ENCODE data around the gene SLC25A14. TPM values are rescaled to one million over a fixed set of nuclear protein-coding genes. Genes with fewer than 3 reads are reported as not detected.

Gene SLC25A14
- total and polyA plus RNA-seq, 2 donors (not counting 1 experiment from before 2014, with no cell fraction given) = 11.2 to 15.2 TPM

- Histone ChIP-seq H3K36me3 (ENCODE audit: control insufficient read depth, insufficient read depth, low read length) (no peaks in the 10 kb centered on the region), H3K27ac (ENCODE audit: insufficient read depth, low read length) (no peak overlapping the region), H3K9ac (ENCODE audit: insufficient read depth, low read length) (no peak overlapping the region), H3K9me3 (ENCODE audit: control insufficient read depth, insufficient read depth, low read depth, low read length) (no peaks in the 10 kb centered on the region), H3K4me1 (ENCODE audit: control insufficient read depth, extremely low read depth, insufficient read depth, low read length) (no peaks in the 10 kb centered on the region), H2AFZ (ENCODE audit: low read length) (no peak overlapping the region), H3K79me2 (ENCODE audit: control insufficient read depth, insufficient read depth, low read length) (no peaks in the 10 kb centered on the region), H4K20me1 (ENCODE audit: control insufficient read depth, extremely low read depth, insufficient read depth, low read length) (no peaks in the 10 kb centered on the region), H3K4me2 (ENCODE audit: extremely low read depth, insufficient read depth, low read length) (no peak overlapping the region), H3K27me3 (ENCODE audit: control insufficient read depth, insufficient read depth, low read length) (no peaks in the 10 kb centered on the region), H3K4me3 (replicated peaks in 1 of 4; ENCODE audit: control extremely low read depth in 1 of 4, insufficient read depth in 1 of 4, low read depth in 3 of 4, low read length in 4 of 4) (no peak overlapping the region)
- TF ChIP-seq EZH2 (IDR thresholded peaks at IDR 0.05; ENCODE audit: low read length, missing control alignments) = no peak
- TF ChIP-seq, protein P1, sequence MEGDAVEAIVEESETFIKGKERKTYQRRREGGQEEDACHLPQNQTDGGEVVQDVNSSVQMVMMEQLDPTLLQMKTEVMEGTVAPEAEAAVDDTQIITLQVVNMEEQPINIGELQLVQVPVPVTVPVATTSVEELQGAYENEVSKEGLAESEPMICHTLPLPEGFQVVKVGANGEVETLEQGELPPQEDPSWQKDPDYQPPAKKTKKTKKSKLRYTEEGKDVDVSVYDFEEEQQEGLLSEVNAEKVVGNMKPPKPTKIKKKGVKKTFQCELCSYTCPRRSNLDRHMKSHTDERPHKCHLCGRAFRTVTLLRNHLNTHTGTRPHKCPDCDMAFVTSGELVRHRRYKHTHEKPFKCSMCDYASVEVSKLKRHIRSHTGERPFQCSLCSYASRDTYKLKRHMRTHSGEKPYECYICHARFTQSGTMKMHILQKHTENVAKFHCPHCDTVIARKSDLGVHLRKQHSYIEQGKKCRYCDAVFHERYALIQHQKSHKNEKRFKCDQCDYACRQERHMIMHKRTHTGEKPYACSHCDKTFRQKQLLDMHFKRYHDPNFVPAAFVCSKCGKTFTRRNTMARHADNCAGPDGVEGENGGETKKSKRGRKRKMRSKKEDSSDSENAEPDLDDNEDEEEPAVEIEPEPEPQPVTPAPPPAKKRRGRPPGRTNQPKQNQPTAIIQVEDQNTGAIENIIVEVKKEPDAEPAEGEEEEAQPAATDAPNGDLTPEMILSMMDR (conservative IDR thresholded peaks at IDR 0.05 in 1 of 2, IDR thresholded peaks at IDR 0.05 in 1 of 2; ENCODE audit: low read depth in 1 of 2, low read length in 2 of 2) = no peak
- DNase-seq (ENCODE audit: low read depth in 2 of 2) = no peak
Observed at GRCh38 chrX:130415201-130415600, 75.5 kb downstream of the SLC25A14 start.

GRCh38 chrX:130416785-130417184 lies 77.1 kb downstream of the SLC25A14 start:
- Histone ChIP-seq H3K4me2 (ENCODE audit: extremely low read depth, insufficient read depth, low read length) (no peak overlapping the region), H2AFZ (ENCODE audit: low read length) (no peak overlapping the region), H3K27me3 (ENCODE audit: control insufficient read depth, insufficient read depth, low read length) (no peaks in the 10 kb centered on the region), H3K27ac (ENCODE audit: insufficient read depth, low read length) (no peak overlapping the region), H3K36me3 (ENCODE audit: control insufficient read depth, insufficient read depth, low read length) (no peaks in the 10 kb centered on the region), H4K20me1 (ENCODE audit: control insufficient read depth, extremely low read depth, insufficient read depth, low read length) (no peaks in the 10 kb centered on the region), H3K79me2 (ENCODE audit: control insufficient read depth, insufficient read depth, low read length) (no peaks in the 10 kb centered on the region), H3K4me1 (ENCODE audit: control insufficient read depth, extremely low read depth, insufficient read depth, low read length) (no peaks in the 10 kb centered on the region), H3K4me3 (replicated peaks in 1 of 4; ENCODE audit: control extremely low read depth in 1 of 4, insufficient read depth in 1 of 4, low read depth in 3 of 4, low read length in 4 of 4) (no peak overlapping the region), H3K9me3 (ENCODE audit: control insufficient read depth, insufficient read depth, low read depth, low read length) (no peaks in the 10 kb centered on the region), H3K9ac (ENCODE audit: insufficient read depth, low read length) (no peak overlapping the region)
- no peak for DNase-seq (ENCODE audit: low read depth in 2 of 2)
- TF ChIP-seq, protein P1 (conservative IDR thresholded peaks at IDR 0.05 in 1 of 2, IDR thresholded peaks at IDR 0.05 in 1 of 2; ENCODE audit: low read depth in 1 of 2, low read length in 2 of 2) = no peak
- no peak for TF ChIP-seq EZH2 (IDR thresholded peaks at IDR 0.05; ENCODE audit: low read length, missing control alignments)

GRCh38 chrX:130418066-130418465 lies 78.3 kb downstream of the SLC25A14 start:
- no peak overlapping the region for H2AFZ ChIP-seq (ENCODE audit: low read length)
- H3K4me2 ChIP-seq (ENCODE audit: extremely low read depth, insufficient read depth, low read length) = no peak overlapping the region
- no peaks in the 10 kb centered on the region for H3K27me3 ChIP-seq (ENCODE audit: control insufficient read depth, insufficient read depth, low read length)
- no peak overlapping the region for H3K27ac ChIP-seq (ENCODE audit: insufficient read depth, low read length)
- no peaks in the 10 kb centered on the region for H4K20me1 ChIP-seq (ENCODE audit: control insufficient read depth, extremely low read depth, insufficient read depth, low read length)
- H3K4me3 ChIP-seq (replicated peaks in 1 of 4; ENCODE audit: control extremely low read depth in 1 of 4, insufficient read depth in 1 of 4, low read depth in 3 of 4, low read length in 4 of 4) = no peak overlapping the region
- H3K9me3 ChIP-seq (ENCODE audit: control insufficient read depth, insufficient read depth, low read depth, low read length) = no peaks in the 10 kb centered on the region
- no peaks in the 10 kb centered on the region for H3K4me1 ChIP-seq (ENCODE audit: control insufficient read depth, extremely low read depth, insufficient read depth, low read length)
- H3K79me2 ChIP-seq (ENCODE audit: control insufficient read depth, insufficient read depth, low read length) = no peaks in the 10 kb centered on the region
- H3K9ac ChIP-seq (ENCODE audit: insufficient read depth, low read length) = no peak overlapping the region
- no peaks in the 10 kb centered on the region for H3K36me3 ChIP-seq (ENCODE audit: control insufficient read depth, insufficient read depth, low read length)
- TF ChIP-seq, protein P1 (conservative IDR thresholded peaks at IDR 0.05 in 1 of 2, IDR thresholded peaks at IDR 0.05 in 1 of 2; ENCODE audit: low read depth in 1 of 2, low read length in 2 of 2) = no peak
- no peak for TF ChIP-seq EZH2 (IDR thresholded peaks at IDR 0.05; ENCODE audit: low read length, missing control alignments)
- no peak for DNase-seq (ENCODE audit: low read depth in 2 of 2)

Measured in fibroblast of lung (primary cell).